GM21367 (cell line): ENCODE results near the gene INTS2.
"Not testable (repeated sequence)": the region's sequence is repeated elsewhere in the genome, so short reads cannot be mapped to it uniquely, and the experiment has no call there.

Source experiments
- ATAC-seq: cut with Tn5 transposase; IDR thresholded peaks from one replicate; pipeline ENCODE4 v1.9.1; 2021; ENCODE audit not compliant: unreplicated experiment

The INTS2 gene

GRCh38 chr17:61927208-61928100 is at the start of gene INTS2:
Gene INTS2 (minus strand): TSS chr17:61927982. CDS start chr17:61926644, 1,338 bp downstream.
- ATAC-seq, result peak; percentile 49

GRCh38 chr17:61974115-61974514 is 46.3 kb upstream of the INTS2 start:
- no peak for ATAC-seq

- ATAC-seq, result no peak
These were observed 44.5 kb upstream of the INTS2 start for GRCh38 chr17:61972311-61972710.

- no peak for ATAC-seq
These were observed 42.2 kb upstream of the INTS2 start for GRCh38 chr17:61970030-61970429.

GRCh38 chr17:61968757-61969156 is 41.0 kb upstream of the INTS2 start:
- ATAC-seq, result no peak

GRCh38 chr17:61967729-61968128 is 39.9 kb upstream of the INTS2 start:
- no peak for ATAC-seq

GRCh38 chr17:61966191-61966590 is 38.4 kb upstream of the INTS2 start:
- ATAC-seq, result no peak

- no peak for ATAC-seq
These were observed 27.8 kb upstream of the INTS2 start for GRCh38 chr17:61955619-61956018.

- ATAC-seq, result no peak
These were observed 19.7 kb upstream of the INTS2 start for GRCh38 chr17:61947367-61948078.

- ATAC-seq, result no peak
These were observed 18.6 kb upstream of the INTS2 start for GRCh38 chr17:61946359-61946758.

- ATAC-seq, result no peak
These were observed 15.3 kb upstream of the INTS2 start for GRCh38 chr17:61943117-61943516.

- ATAC-seq, result no peak
These were observed 14.3 kb upstream of the INTS2 start for GRCh38 chr17:61942085-61942484.

GRCh38 chr17:61928101-61928436 is 287 bp upstream of the INTS2 start:
- ATAC-seq, result no peak

GRCh38 chr17:61926826-61927207 is 965 bp downstream of the INTS2 start:
- ATAC-seq, result no peak

GRCh38 chr17:61915162-61915561 is 12.6 kb downstream of the INTS2 start:
- not testable (repeated sequence) for ATAC-seq

GRCh38 chr17:61908292-61909037 is 19.3 kb downstream of the INTS2 start:
- no peak for ATAC-seq

- no peak for ATAC-seq
These were observed 20.4 kb downstream of the INTS2 start for GRCh38 chr17:61907361-61907760.

- peak; percentile 89 for ATAC-seq
These were observed 23.6 kb downstream of the INTS2 start for GRCh38 chr17:61904094-61904710.

GRCh38 chr17:61903251-61903650 is 24.5 kb downstream of the INTS2 start:
- no peak for ATAC-seq

- ATAC-seq, result no peak
These were observed 30.1 kb downstream of the INTS2 start for GRCh38 chr17:61897548-61898180.

- no peak for ATAC-seq
These were observed 32.4 kb downstream of the INTS2 start for GRCh38 chr17:61895391-61895790.
